HG02938 (cell line): ENCODE results near the gene SAMD4A.
A peak's percentile ranks its signal among the peaks of the same experiment; 100 is the strongest.

ENCODE experiments used
- ATAC-seq: cut with Tn5 transposase; IDR thresholded peaks from one replicate; pipeline ENCODE4 v1.9.1; 2021; ENCODE audit warnings: mild to moderate bottlenecking, moderate library complexity; ENCODE audit not compliant: unreplicated experiment

SAMD4A gene

DNA sequence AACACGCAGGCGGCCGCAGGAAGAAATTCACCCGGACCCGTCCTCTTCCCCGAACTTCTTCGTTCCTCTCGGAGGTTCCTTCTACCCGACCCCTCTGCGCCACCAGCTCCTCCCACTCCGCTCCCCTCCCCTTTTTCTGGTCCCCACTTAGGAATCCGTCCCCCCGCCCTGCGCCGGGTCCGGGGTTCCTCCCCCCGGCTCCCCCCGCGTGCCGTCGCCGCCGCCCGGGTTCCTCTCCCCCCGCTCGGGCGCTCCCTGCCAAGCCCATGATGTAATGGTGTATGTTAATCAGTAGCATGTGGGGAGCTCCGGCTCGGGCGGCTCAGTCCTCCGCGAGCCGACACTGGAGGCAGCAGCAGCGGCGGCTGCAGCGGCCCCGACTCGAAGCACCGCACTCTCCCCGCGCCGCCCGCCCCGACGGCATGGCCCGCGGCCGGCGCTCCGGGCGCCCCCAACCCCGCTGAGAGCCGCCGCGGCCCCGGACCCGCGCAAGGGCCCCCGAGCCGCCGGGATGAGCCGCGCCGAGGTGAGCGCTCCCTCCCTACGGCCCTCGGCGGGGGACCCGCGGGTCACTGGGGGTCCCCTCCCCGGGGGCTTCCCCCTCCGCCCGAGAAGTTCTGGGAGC, 1.0 kb upstream of the SAMD4A start:
- ATAC-seq: peak; percentile 59

DNA sequence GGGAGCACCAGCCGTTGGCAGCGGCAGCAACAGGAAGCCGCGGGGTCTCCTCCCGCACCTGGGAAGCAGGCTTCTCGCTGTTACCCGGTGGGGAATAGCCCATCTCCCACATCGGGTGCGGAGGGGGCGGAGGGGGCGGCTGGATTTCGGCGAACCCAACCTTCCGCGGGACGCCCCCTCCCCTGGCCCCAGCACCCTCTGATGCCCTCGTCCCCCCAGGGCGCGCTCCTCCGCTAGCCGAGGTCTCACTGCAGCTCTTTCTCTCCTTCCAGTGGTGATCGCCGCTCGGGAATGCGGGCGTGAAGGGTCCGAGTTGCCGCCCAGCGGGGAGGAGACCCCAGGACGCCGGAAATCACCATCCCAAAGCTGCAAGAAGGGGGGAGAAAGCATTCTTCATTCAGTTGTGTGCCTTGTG, 303 bp downstream of the SAMD4A start:
- no peak for ATAC-seq

DNA sequence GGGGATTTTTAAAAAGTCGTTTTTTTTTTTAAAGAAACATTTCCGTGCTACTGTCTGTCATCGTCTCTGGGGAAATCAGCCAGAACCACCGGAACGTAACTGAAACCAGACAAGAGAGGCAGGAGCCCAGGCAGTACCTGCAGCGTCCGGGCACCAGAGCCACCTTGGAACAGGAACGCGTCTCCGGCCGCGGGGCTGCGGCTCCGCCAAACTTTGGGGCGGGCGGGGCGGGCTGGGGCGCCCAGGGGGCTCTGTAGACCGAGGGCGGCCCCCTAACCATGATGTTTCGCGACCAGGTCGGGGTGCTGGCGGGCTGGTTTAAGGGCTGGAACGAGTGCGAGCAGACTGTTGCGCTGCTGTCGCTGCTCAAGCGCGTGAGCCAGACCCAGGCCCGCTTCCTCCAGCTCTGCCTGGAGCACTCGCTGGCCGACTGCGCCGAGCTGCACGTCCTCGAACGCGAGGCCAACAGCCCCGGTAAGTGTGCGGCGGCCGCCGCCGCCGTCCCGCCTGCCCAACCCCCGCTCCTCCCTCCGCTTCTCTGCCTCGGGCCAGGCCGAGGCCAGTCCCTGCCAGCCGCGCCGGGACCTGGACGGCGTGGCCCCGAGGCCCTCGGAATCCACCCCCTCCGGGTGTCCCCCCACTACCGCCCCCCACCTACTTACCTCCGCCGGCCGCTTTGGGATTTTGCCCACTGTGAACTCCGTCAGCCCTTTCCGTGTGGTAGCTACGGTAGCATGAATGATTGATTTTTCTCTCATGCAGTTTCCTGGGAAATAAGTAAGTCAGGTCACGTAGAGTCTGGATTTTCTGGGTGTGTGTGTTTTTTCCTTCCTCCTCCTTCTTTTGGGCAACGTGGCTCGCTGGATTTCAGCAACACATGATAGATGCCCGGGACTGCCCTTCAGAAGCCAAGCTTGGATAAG, 972 bp downstream of the SAMD4A start:
- no peak for ATAC-seq

DNA sequence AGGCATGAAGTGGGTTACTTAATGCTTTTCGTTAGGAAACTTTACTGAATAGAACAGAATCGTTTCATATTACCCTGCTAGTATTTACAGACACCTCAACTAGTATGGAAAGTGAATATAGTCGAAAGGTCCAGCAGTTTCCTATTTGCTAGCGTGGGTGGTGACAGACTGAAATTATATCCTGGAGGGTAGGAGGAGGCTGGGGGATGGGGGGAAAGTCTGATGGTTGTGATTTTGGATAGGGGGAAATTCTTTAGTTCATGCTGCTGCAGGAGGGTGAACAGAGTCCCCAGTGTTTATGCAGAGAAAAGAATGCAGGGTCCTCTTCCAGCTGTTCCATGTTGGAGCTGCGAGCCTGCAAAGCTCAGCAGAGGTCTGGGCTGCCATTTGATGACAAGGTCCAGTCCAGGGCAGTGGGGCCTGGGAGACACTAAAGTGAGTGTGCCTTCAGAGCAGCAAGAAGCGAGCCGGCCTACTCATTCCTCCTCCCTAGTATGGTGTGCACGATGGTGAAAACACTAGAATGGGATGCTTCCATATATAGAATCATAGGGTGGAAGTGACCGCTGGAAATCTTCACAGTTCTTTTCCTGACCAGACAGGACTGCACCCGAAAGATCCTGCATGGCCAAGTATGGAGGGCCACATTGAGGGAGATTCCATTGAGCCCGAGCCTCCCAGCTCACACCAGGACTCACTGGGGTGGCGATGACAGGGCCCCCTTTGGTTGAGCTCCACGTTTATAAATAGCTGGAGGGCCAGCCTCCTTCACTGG, 2.1 kb downstream of the SAMD4A start:
- ATAC-seq: no peak

DNA sequence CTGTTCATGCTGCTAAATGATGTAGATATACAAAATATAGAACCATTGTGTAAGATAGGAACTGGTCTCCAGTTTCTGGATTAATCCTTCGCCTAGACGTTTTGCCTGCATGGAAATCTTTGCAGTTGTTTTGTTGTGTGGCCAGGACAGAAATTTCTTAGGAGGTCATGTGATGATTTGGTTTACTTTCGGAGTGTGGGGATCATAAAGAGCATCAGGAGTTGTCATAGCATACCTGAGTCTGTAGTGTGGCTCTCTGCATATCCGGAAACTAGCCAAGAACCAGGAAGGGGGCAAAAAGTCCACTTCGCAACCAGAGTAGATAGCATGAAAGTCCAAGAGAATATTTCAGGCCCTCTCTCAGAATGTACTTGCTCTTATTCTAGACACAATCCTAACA, 3.1 kb downstream of the SAMD4A start:
- no peak for ATAC-seq

DNA sequence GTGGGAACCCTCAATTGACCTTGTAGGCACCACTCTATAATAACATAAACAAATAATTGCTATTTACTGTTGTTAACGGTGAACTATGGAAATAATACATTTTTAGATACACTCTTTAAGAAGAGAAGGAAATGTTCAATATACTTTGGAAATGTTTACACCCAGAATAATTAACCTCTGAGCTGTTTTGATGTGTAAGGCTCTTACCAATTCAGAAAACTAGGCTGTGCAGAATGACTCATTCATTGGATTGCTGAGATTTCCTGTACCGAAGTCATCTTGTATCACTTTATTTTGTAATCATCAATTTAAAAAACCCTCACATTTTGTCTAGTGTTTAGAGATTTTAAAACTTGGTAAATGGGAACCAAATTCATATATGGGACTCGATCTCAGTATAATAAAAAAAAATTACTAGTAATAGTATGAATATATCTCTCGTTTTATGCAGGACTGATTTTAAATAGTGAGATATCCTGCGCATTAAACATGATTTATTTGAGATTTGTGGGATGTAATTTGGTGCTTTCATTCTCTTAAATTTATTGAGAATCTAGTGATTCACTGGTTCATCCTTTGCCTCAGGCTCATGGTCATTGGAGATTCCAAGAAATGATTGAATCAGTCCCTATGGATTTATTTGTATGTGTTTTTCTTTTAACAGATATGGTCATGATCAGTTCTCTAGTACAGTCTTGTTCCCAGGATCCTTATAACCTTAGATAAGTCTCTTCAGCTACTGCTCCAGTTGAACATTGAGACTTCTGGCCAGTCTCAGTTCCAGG, 3.9 kb downstream of the SAMD4A start:
- ATAC-seq: no peak

DNA sequence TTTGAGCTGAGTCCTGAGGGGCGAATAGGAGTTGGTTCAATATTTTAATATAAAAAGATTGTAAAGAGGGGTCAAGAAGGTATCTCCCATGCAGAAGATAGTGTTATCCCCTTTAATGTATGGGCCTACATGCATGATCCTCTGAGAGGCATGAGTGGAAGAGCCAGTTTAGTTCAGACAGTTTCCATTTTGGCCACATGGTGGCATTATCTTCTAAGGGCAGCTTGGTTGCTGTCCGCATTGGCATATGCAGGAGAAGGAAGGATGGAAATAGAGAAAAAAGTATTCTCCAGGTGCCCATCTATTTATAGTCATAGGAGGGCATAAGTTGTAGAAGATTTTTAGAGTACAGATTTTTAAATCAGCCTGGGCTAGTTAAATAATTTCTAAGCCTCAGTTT, 5.4 kb downstream of the SAMD4A start:
- no peak for ATAC-seq

DNA sequence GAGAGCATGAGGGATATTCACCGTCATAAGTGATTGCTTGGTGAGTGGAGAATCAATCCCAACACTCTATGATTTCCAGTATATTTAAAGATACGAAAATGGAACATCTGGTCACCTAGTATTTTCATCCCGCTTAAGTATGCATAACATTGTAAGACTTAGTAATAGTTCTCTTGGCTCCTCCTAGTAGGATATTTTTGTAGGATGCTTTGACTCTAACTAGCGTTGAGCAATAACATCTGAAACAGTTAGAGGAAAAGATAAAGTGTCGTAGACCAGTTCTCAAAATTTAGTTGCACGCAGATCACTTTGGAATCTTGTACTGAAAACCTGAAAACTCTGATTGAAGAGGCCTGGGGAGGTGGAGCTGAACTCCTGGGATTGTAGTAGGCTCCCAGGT, 7.6 kb downstream of the SAMD4A start:
- no peak for ATAC-seq

DNA sequence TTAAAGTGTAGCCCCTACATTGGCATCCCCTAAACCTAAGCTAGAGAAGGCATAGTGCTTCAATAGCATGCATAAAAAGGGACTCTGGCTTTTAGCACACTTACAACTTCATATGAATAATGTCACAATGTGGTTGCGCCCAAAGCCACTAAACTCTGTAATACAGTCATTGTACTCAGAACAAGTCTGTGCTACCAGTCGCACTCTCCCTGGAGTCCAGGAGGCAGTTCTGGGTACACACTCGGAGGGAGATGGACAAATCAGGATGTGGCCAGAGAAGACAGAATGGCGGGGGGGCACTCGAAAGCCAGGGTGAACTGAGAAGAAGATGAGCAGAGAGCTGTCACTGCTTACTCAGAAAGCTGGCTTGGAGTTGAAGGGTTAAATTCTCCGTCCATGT, 10.6 kb downstream of the SAMD4A start:
- ATAC-seq: no peak

DNA sequence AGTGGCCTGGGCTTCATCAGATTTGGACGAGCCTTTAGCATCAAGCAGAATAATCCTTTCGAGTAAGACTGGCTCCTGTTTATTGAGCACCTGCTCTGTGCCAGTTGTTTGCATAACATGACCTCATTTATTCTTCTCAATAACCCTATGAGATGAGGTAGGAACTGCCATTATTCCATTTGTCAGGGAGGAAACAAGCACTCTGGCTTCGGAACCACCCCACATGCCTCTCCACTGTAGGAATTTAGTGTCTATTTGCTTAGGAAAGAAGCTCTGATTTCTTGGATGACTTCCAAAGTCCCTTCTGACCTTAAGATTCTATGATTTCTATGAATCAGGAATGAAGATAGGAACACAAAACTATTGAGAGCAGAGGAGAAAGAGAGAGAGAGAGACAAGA, 11.0 kb downstream of the SAMD4A start:
- ATAC-seq: no peak

DNA sequence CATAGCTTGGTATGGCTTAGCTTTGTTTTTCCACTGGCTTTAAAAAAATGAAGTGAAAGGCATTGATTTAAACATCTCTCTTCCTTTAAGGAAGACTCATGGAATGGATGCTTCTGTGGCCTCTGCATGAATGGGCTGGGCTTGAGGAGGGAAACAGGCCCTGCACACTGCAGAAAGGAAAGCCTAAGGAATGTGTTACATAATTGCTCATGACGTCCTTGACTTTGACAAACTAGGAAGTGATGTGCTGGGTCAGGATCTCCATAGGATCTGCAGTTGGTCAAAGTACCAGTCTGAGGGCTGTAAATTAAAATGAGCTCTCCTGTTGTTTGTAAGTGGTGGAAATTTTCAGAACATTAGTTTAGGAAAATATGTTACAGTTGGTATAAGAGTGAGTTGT, 12.7 kb downstream of the SAMD4A start:
- no peak for ATAC-seq

DNA sequence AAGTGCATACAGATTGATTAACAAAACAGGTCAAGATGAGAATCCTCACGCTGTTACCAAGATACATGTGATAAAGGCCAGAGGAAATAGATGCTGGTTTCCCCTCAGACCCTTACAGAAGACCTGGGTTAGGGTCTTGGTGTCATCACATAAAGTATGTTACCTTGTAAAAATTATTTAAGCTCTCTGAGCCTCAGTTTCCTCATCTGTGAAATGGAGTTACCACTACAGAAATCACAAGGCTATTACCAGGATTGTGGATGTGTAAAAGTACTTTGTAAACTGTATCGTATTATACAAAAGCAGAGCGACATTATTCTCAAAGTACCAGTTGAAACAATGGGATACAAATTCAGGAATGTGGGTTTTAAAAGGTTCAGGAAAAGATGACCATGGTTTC, 14.0 kb downstream of the SAMD4A start:
- no peak for ATAC-seq

DNA sequence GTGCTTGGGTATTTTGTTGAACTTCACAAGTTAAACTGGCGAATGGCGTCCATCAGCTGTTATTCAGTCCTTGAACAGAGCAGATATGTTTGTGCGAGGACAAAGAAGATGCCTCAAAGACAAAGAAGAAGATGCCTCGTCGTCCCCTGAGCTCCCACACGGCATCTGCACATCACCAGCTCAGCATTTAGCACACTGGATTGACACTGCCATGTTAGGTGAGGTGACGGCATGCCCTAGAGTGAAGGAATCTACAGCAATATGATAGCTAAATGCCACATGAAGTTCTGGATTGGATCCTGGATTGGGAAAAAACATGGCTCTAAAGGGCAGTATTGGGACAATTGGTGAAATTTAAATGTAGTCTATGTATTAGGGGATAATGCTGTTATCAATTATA, 15.4 kb downstream of the SAMD4A start:
- no peak for ATAC-seq

DNA sequence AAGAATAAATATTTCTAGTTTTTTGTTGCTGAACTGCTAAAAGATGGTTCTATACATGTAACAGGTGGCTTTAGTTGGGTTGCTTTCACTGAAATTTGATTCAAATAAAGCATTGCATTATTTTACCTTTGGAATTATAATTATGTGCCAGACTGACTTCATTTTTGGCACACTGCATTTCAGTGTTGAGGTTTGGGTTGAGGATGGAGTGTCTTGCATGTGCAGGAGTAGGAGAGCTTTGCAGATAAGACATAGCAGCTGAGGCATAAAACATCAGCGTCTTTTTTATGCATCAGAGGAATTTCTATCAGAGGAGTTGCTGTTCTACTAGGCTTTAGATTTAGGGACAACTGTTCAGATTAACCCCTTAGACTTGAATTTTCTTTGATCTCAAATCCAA, 17.2 kb downstream of the SAMD4A start:
- no peak for ATAC-seq

DNA sequence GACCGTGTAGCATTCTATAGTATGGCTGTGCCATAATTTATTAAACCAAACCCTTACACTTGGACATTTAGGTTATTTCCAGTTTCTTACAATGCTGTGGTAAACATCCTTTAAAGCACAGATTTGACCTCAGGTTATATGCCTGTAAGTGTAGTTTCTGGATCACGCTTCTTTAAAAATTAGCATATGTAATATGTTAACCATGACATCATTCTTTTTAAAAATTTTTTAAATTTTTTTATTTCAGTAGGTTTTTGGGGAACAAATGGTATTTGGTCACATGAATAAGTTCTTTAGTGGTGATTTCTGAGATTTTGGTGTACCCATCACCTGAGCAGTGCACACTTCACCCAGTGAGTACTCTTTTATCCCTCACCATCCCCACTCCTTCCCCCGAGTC, 18.3 kb downstream of the SAMD4A start:
- no peak for ATAC-seq

DNA sequence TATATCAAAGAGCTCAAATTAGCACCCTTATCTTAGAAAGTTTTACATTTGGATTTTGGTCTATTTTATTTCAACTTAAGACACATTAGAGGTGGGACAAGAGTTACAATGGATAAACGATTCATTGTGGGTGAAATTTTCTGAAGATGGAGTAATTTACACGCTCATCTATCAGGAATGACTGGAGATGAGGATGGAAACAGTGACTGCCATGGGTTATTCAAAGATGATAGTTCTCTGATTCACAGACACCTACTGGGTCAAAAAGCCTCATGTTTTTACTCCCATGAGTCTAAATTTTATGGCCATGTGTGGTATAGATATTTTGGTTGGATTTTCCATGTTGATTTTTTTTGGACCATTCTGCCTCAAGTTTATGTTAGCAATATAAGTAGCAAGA, 22.1 kb downstream of the SAMD4A start:
- no peak for ATAC-seq

DNA sequence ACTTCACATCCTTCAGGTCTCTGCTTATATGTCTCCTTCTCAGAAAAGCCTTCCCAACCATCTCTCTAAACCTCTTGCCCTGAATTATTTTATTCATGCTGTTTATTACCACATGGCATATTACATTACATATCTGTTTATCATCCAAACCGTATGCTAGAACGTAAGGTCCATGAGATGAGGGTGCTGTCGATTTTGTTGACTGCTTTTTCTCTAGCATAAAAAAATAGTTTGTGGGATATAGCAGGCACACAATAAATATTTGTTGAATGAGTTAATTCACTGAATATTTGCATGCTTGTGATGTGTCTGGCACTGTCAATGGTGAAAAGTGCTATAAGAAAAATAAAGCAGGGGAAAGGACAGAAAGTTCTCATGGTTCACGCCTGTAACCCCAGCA, 22.9 kb downstream of the SAMD4A start:
- ATAC-seq: no peak

DNA sequence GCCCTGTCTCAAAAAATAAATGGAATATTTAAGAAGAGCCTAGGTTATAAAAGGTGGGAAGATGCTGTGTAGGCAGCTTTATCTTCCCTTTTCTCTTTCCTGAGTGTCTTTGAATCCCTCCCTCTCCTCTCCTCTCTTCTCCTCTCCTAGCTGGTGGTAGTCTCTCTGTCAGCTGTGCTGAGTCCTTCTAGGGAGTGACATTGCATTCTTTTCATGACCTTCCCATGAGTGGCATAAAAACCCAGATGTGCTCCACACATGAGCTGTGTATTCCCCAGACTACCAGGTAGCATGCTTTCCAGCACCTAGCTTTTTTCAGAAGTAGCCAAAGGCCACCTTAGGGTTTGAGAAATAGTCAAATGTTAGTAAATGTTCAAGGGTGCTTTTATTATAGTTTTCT, 23.6 kb downstream of the SAMD4A start:
- no peak for ATAC-seq

DNA sequence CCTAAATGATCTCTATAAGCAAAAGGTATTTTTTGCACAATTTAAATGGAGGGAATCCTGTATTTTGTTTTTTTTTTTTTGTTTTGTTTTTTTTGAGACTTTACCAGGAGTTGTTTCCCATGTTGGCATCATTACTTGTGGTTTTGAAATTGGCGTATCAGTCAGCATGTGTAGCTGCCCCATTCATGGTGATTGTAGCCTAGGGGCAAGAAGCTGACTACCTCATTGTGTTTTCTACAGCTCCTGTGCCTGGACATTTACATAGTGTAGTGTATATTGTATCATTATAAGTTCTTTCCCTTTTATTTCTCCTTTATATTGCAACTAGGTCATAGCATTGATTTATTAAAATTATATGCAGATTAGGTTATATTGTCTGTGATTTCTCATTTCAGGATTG, 24.5 kb downstream of the SAMD4A start:
- ATAC-seq: no peak

DNA sequence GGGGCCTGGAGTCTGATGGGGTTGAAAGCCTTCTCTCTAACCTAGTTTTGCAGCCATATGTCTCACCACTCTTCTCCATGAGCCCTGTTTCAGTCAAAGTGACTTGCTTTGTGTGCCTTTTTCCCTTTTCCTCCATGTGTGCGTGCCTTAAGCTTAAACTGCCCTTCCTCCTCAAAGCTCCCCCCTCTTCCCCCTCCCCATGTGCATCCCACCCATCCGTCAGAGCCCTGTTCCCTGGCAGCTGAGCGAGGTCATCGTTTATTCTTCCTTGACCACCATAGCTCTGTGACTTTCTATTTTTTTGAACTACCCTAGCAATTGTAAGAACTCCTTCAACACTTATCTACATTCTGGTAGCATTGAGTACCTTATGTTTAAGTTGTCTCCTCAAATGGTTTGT, 24.9 kb downstream of the SAMD4A start:
- ATAC-seq: no peak

DNA sequence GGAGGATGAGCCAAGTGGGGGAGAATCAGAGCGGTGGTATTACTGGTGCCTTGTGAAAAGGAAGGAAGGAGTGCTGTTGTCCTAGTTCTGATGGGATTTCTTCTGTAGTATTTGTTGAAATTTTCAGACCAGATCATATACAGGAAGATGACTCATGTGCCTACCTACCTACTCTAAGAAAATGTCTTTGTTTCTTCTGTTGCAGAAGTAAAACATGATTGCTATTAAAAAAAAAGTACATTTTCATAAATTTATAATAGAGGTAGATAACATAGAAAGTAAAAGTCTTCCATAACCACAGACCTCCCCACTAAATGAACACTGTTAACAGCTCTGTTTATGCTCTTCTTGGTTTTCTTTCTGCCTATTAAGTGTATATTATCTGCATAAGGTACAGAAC, 26.9 kb downstream of the SAMD4A start:
- no peak for ATAC-seq
